Activated naive CD4-positive, alpha-beta T cell treated with anti-CD3 and anti-CD28 coated beads for 36 hours (primary cell): ENCODE measurements around the gene NDRG2. TPM values are rescaled to one million over a fixed set of nuclear protein-coding genes. Genes with fewer than 3 reads are reported as not detected.
A peak's percentile ranks its signal among the peaks of the same experiment; 100 is the strongest.

Experiments
- CTCF ChIA-PET: fragments of 350-600 bp; sonication (Branson Sonifier 250); formaldehyde crosslinking; loops from one replicate; lab custom pipeline; 2021; ENCODE audit warnings: antibody characterized with exemption; lab: Charles Lee
- DNase-seq: peaks from one replicate; pipeline ENCODE4 v3.0.0-alpha.2; 2020
- H3K27ac Mint-ChIP-seq: one replicate; pipeline ENCODE4 v1.8.0; 2021; ENCODE audit warnings: mild to moderate bottlenecking, mixed read lengths
- H3K27me3 Mint-ChIP-seq: one replicate; pipeline ENCODE4 v1.8.0; 2021; ENCODE audit warnings: low read depth, mixed read lengths
- H3K36me3 Mint-ChIP-seq: one replicate; pipeline ENCODE4 v1.8.0; 2021; ENCODE audit warnings: low read depth, mixed read lengths
- H3K4me1 Mint-ChIP-seq: one replicate; pipeline ENCODE4 v1.8.0; 2021; ENCODE audit warnings: low read depth, mixed read lengths
- H3K4me3 Mint-ChIP-seq: one replicate; pipeline ENCODE4 v1.8.0; 2021; ENCODE audit warnings: mild to moderate bottlenecking, moderate library complexity, mixed read lengths
- H3K9me3 Mint-ChIP-seq: one replicate; pipeline ENCODE4 v1.8.0; 2021; ENCODE audit warnings: mixed read lengths
- intact Hi-C: fragments of 100-400 bp; cut with micrococcal nuclease; formaldehyde crosslinking; loops from one replicate; pipeline ENCODE4 v1.15.1; 2023
- total RNA-seq, 2 experiments: library from RNA; stranded (reverse); gene quantifications; one replicate each; pipeline ENCODE4 v1.2.3, GENCODE V29; 2021

The NDRG2 gene
- 1 to 10 TPM; 8.4 to 8.8 TPM for total RNA-seq

- Mint-ChIP-seq H3K36me3 (no peaks in the 10 kb centered on the region), H3K27ac (no peak within 1 kb of the TSS), H3K4me3 (peak within 1 kb of the TSS; percentile 72), H3K4me1 (peaks cover 10% of the 10 kb centered on the region), H3K9me3 (no peaks in the 10 kb centered on the region), H3K27me3 (no peaks in the 10 kb centered on the region)
- CTCF ChIA-PET = interaction anchor here (1.0 to 2.2 kb wide), 3 partner anchors 10 to 79 kb away, joined by 4 to 21 read pairs (median 7); no protein-coding TSS in a partner anchor
- intact Hi-C loops = loop anchor here (1.0 kb wide), 2 partner anchors 35 to 80 kb away; partner anchors contain the start of gene METTL17
- peak; percentile 68 for DNase-seq
These were observed at the start of gene NDRG2 for GRCh38 chr14:21024585-21025370. Gene NDRG2 (minus strand): TSS chr14:21025061. CDS start chr14:21023315, 1,746 bp downstream.

- no peaks in the 10 kb centered on the region for H3K36me3 Mint-ChIP-seq
- peaks cover 39% of the 10 kb centered on the region for H3K27me3 Mint-ChIP-seq
- no peak overlapping the region for H3K27ac Mint-ChIP-seq
- H3K4me3 Mint-ChIP-seq = no peak overlapping the region
- intact Hi-C loops = no loop called here
- no peak for DNase-seq
- CTCF ChIA-PET = interaction anchor here (0.6 to 5.8 kb wide), 4 partner anchors 13 to 68 kb away, joined by 3 to 60 read pairs (median 10); no protein-coding TSS in a partner anchor
- peaks cover 23% of the 10 kb centered on the region for H3K4me1 Mint-ChIP-seq
- no peaks in the 10 kb centered on the region for H3K9me3 Mint-ChIP-seq
These were observed 49.1 kb upstream of the NDRG2 start for GRCh38 chr14:21073921-21074320.

GRCh38 chr14:21072781-21073339 is 48.0 kb upstream of the NDRG2 start:
- DNase-seq = no peak
- Mint-ChIP-seq H3K4me1 (peaks cover 29% of the 10 kb centered on the region), H3K27me3 (peaks cover 47% of the 10 kb centered on the region), H3K27ac (no peak overlapping the region), H3K36me3 (no peaks in the 10 kb centered on the region), H3K9me3 (no peaks in the 10 kb centered on the region), H3K4me3 (no peak overlapping the region)
- intact Hi-C loops = no loop called here
- CTCF ChIA-PET = interaction anchor here (0.7 to 5.8 kb wide), 6 partner anchors 14 to 238 kb away, joined by 3 to 60 read pairs (median 19); no protein-coding TSS in a partner anchor

- DNase-seq = no peak
- H3K27ac Mint-ChIP-seq = no peak overlapping the region
- intact Hi-C loops = no loop called here
- peaks cover 52% of the 10 kb centered on the region for H3K27me3 Mint-ChIP-seq
- H3K9me3 Mint-ChIP-seq = no peaks in the 10 kb centered on the region
- H3K4me1 Mint-ChIP-seq = peaks cover 29% of the 10 kb centered on the region
- CTCF ChIA-PET = interaction anchor here (0.7 to 5.8 kb wide), 10 partner anchors 11 to 239 kb away, joined by 3 to 60 read pairs (median 10); no protein-coding TSS in a partner anchor
- no peaks in the 10 kb centered on the region for H3K36me3 Mint-ChIP-seq
- H3K4me3 Mint-ChIP-seq = no peak overlapping the region
These were observed 47.2 kb upstream of the NDRG2 start for GRCh38 chr14:21072031-21072473.

GRCh38 chr14:21071225-21072030 is 46.6 kb upstream of the NDRG2 start:
- peaks cover 29% of the 10 kb centered on the region for H3K4me1 Mint-ChIP-seq

GRCh38 chr14:21070610-21071224 is 45.9 kb upstream of the NDRG2 start:
- H3K27ac Mint-ChIP-seq = no peak overlapping the region
- CTCF ChIA-PET = interaction anchor here (1.0 to 5.8 kb wide), 9 partner anchors 16 to 145 kb away, joined by 4 to 60 read pairs (median 13); no protein-coding TSS in a partner anchor
- peak overlapping the region; percentile 65 for H3K4me3 Mint-ChIP-seq

More at GRCh38 chr14:21071225-21072030, 46.6 kb upstream of the NDRG2 start:
- DNase-seq = peak; percentile 84
- H3K9me3 Mint-ChIP-seq = no peaks in the 10 kb centered on the region
- CTCF ChIA-PET = interaction anchor here (0.8 to 5.8 kb wide), 11 partner anchors 11 to 144 kb away, joined by 3 to 60 read pairs (median 7); no protein-coding TSS in a partner anchor
- intact Hi-C loops = no loop called here
- peak overlapping the region; percentile 65 for H3K4me3 Mint-ChIP-seq
- no peaks in the 10 kb centered on the region for H3K36me3 Mint-ChIP-seq
- peaks cover 55% of the 10 kb centered on the region for H3K27me3 Mint-ChIP-seq
- H3K27ac Mint-ChIP-seq = no peak overlapping the region

GRCh38 chr14:21070083-21070609 is 45.3 kb upstream of the NDRG2 start, which contains the start of gene ARHGEF40:
Gene ARHGEF40 (plus strand): TSS chr14:21070304. CDS start chr14:21070397, 93 bp downstream.
- CTCF ChIA-PET = interaction anchor here (1.6 to 5.8 kb wide), 6 partner anchors 16 to 100 kb away, joined by 7 to 60 read pairs (median 23); no protein-coding TSS in a partner anchor
- peak; percentile 19 for DNase-seq
- H3K9me3 Mint-ChIP-seq = no peaks in the 10 kb centered on the region
- H3K36me3 Mint-ChIP-seq = no peaks in the 10 kb centered on the region
- intact Hi-C loops = no loop called here
- H3K27ac Mint-ChIP-seq = no peak within 1 kb of the TSS
- H3K4me3 Mint-ChIP-seq = peak within 1 kb of the TSS; percentile 65
- H3K27me3 Mint-ChIP-seq = peaks cover 62% of the 10 kb centered on the region
- H3K4me1 Mint-ChIP-seq = peaks cover 29% of the 10 kb centered on the region

More at GRCh38 chr14:21070610-21071224, 45.9 kb upstream of the NDRG2 start:
- H3K36me3 Mint-ChIP-seq = no peaks in the 10 kb centered on the region
- H3K9me3 Mint-ChIP-seq = no peaks in the 10 kb centered on the region
- peak; percentile 23 for DNase-seq
- peaks cover 29% of the 10 kb centered on the region for H3K4me1 Mint-ChIP-seq
- peaks cover 58% of the 10 kb centered on the region for H3K27me3 Mint-ChIP-seq
- intact Hi-C loops = no loop called here

- Mint-ChIP-seq H3K36me3 (no peaks in the 10 kb centered on the region), H3K4me3 (peak overlapping the region; percentile 56), H3K4me1 (peaks cover 29% of the 10 kb centered on the region), H3K9me3 (no peaks in the 10 kb centered on the region), H3K27me3 (peaks cover 67% of the 10 kb centered on the region), H3K27ac (no peak overlapping the region)
- no peak for DNase-seq
- CTCF ChIA-PET = interaction anchor here (1.1 to 4.5 kb wide), 12 partner anchors 19 to 64 kb away, joined by 5 to 76 read pairs (median 28); no protein-coding TSS in a partner anchor
- intact Hi-C loops = loop anchor here (10.0 kb wide), 1 partner anchor 485 kb away; no protein-coding TSS in a partner anchor
These were observed 44.7 kb upstream of the NDRG2 start for GRCh38 chr14:21069388-21070082.

GRCh38 chr14:21068521-21069387 is 43.9 kb upstream of the NDRG2 start:
- no peaks in the 10 kb centered on the region for H3K9me3 Mint-ChIP-seq
- H3K36me3 Mint-ChIP-seq = no peaks in the 10 kb centered on the region
- H3K4me3 Mint-ChIP-seq = peak overlapping the region; percentile 56
- CTCF ChIA-PET = interaction anchor here (0.5 to 4.5 kb wide), 20 partner anchors 9 to 346 kb away, joined by 3 to 76 read pairs (median 5); no protein-coding TSS in a partner anchor
- H3K27me3 Mint-ChIP-seq = peaks cover 67% of the 10 kb centered on the region
- peaks cover 29% of the 10 kb centered on the region for H3K4me1 Mint-ChIP-seq
- peak; percentile 65 for DNase-seq
- intact Hi-C loops = loop anchor here (1.0 to 10.0 kb wide), 4 partner anchors 24 to 486 kb away; no protein-coding TSS in a partner anchor
- no peak overlapping the region for H3K27ac Mint-ChIP-seq
